NCI-H446 (cell line): Measurements from ENCODE around the gene LDB3.

Experiments used
- DNase-seq, 2 experiments: peaks; one replicate each; lab custom pipeline; 2025; lab: John Stamatoyannopoulos, UW

The LDB3 gene

GRCh38 chr10:86706401-86706841 is 38.1 kb downstream of the LDB3 start:
- DNase-seq = no peak

DNA sequence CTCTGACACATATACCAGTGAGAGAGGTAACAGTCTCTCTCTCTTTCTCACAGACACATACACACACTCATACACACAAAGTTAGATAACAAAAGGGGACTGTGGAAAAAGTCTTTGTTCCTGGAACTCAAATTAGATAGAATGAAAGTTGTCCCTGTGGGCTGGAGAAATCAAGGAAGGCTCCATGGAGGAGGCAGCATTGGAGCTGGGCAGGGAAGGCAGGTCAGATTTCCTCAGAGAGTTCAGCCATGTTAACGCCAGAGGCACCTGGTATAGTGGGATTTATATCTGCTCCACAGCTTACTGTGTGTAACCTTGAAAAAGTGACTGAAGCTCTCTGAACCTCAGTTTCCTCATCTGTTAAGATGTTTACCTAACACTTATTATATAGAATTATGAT is 38.7 kb downstream of the LDB3 start:
- no peak for DNase-seq

DNA sequence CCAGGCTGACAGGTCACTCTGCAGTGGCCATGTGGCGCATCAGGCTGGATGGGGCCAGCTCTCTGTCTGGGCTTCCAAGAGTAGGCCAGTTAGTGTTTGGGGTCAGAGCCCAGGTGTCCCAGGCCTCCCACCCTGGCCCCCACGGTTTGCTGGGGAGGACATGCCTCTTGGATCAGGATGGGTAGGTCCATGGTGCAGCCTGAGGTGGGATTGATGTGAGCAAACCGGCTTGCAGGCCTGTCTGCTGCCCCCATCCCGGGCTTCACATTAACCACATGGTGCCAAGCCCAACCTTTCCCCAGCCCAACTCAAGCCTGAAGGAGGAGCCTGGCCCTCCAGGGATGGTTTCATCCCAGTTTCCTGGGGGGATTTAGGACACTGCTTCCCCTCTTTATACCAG is 39.2 kb downstream of the LDB3 start:
- DNase-seq = no peak

- DNase-seq = no peak
Observed at GRCh38 chr10:86708068-86708782, 39.9 kb downstream of the LDB3 start.

DNA sequence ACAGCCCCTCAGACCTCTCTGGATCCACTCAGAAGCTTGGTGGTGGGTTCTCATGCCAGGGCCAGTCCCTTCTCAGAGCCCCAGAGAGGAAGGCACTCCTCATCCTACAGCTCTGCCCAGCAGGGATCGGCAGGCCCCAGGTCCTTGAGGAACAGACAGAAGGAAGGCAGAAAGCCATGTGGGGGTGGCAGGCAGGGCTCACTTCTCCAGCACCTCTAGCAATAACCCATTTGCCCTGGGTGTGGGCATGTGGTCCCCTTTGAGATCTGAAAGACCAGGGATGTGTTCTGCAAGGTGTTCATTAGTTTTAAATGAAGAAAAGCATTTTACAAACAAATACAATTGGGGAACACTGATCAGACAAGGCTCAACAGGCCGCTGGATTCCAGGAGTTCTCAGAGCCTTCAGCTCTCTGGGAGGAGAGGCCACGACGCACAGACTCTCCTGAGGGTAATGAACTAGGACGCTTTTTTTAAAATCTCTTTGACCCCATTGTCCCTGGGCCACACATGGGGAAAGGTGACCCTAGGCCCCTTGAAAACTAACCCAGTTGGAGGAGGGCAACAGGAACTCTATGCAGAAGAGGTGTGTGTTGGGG is 40.6 kb downstream of the LDB3 start:
- no peak for DNase-seq

DNA sequence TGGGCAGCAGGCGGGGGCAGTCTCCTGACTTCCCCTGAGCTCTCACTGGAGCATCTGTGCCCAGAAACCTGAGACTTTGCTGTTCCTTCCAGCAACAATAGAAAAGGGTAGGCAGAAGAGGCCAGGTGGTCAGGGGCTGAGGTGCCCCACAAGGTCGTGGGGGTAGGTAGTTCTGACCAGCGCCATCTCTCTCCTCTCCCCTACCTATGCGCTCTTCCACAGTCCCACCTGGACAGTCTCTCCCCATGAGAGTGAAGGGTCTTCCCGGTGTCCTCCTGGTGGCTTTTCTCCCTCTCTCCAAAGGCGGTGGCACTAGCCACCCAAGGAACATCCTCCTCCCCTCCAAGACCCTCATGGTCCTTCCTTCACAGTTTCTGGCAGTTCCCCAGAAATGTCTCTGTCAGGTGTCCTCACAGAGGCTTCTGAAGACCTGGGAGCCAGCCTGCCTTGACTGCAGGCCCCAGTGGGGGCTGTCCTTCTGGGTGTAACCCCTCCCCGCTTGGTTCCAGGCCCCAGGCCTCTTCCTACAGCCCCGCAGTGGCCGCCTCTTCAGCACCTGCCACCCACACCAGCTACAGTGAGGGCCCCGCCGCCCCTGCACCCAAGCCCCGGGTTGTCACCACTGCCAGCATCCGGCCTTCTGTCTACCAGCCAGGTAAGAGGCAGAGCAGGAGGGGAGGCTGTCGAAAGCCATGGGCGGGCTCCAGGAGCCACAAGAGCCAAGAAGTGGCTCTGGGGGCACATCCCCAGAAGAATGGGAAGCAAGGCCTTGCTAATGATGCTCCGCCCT is 41.3 kb downstream of the LDB3 start:
- DNase-seq = no peak

- DNase-seq = no peak
Observed at GRCh38 chr10:86710987-86711512, 42.7 kb downstream of the LDB3 start.

GRCh38 chr10:86711513-86712316 is 43.4 kb downstream of the LDB3 start:
- no peak for DNase-seq

GRCh38 chr10:86712317-86712707 is 44.0 kb downstream of the LDB3 start:
- DNase-seq = no peak

GRCh38 chr10:86715156-86715795 is 47.0 kb downstream of the LDB3 start:
- DNase-seq = no peak

DNA sequence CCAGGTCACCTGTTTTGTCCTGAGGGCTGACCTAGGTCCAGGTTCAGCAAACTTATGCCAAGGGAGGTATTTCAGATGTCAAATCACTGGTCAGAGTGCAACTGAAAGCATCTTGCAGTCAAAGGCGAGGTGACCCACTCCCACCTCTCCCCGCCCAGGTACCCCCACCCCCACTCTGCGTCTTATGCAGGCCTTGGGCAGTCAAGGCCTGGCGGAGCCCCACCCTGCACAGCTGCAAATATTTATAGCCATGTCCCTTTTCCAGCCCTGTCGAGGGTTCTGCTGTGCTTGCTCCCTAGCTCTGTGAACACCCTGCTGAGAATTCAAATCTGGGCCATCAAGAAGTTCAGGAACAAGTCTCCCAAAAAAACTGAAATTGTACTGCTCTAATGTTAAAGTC is 47.5 kb downstream of the LDB3 start:
- DNase-seq = no peak

GRCh38 chr10:86716466-86716865 is 48.2 kb downstream of the LDB3 start:
- DNase-seq = no peak

DNA sequence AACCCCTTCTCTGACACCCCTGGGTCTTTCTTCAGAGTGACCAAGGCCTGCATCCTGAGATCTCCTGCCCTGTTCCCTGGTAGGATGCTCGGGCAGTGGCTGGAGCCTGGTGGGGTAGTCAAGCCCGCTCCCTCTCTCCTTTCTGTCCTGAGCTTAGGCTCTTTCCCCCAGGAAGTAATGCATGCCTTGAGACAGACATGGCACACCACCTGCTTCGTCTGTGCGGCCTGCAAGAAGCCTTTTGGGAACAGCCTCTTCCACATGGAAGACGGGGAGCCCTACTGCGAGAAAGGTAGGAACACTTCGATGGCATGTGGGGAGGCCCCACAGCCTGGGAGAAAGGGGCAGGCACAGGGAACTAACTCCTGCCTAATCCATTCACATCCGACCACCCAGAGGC is 50.2 kb downstream of the LDB3 start:
- no peak for DNase-seq

GRCh38 chr10:86721232-86721631 is 52.9 kb downstream of the LDB3 start:
- DNase-seq = no peak

DNA sequence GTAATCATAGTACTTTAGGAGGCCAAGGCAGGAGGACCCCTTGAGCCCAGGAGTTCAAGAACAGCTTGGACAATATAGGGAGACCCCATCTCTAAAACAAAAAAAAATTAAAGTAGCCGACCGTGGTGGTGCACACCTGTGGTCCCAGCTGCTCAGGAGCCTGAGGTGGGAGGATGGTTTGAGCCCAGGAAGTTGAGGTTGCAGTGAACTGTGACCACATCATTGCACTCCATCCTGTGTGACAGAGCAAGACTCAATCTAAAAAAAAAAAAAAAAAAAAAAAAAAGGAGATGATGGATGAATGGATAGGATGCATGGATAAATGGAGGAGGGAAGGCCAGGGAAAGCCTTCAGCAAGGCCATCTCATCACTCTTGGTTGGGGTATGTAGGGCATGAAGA is 54.7 kb downstream of the LDB3 start:
- DNase-seq = no peak

GRCh38 chr10:86724445-86724844 is 56.1 kb downstream of the LDB3 start:
- no peak for DNase-seq

DNA sequence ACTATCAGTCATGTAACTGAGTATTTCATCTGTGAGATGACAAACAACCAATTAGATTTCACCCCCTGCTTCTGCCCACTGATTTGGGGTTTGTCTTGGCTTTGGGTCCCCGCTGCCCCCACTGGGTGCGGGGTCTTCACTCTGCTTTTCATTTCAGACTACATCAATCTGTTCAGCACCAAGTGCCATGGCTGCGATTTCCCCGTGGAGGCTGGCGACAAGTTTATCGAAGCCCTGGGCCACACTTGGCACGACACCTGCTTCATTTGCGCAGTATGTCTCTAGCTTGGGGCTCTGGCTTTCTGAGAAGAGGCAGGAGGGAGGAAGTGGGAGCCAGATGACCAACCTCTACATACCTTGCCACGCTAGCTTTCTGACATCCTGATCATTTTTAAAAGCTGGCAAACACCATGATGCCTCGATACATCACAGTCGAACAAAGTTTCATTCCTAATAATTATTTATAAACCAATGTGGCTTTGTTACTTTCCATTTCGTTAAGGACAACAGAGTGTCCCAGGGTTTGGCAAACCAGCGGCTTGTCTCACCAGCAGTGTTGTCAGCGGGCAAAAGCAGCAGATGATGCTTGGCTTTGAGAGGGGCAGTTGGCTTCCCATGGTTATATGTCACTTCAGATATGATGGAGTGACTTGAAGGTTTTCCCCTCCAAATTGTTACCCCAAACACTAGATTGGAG is 57.8 kb downstream of the LDB3 start:
- DNase-seq = no peak

- DNase-seq = no peak
Observed at GRCh38 chr10:86726677-86726999, 58.3 kb downstream of the LDB3 start.

GRCh38 chr10:86727470-86727869 is 59.2 kb downstream of the LDB3 start:
- DNase-seq = no peak

GRCh38 chr10:86728056-86728455 is 59.7 kb downstream of the LDB3 start:
- no peak for DNase-seq

DNA sequence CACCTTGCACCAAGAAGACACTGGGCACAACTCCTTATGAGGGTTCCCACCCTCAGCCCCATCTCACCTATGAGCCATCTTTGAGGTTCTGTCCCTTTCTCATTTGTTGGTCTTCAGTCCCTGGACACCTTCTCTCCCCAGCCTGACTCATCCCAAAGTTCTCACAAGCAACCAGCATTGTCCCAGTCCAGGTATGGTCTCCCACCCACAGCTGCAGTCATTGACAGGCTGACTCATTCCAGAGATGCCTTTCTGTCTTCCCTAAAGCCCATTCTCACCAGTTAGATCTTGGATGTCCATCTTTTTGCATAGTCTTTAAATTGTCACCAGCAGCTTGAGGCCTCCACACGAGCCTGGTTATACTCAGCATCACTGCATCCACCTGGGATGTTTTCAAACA is 61.4 kb downstream of the LDB3 start:
- DNase-seq = no peak
